Gastroesophageal sphincter (tissue), 3 donors: ENCODE data around the gene EIF1.

Experiments used
- CTCF ChIP-seq, 4 experiments: fragments of 200-600 bp in 2 of 4; fragments of 450-650 bp in 2 of 4; sonication (generic) in 1 of 4; IDR thresholded peaks; one replicate each; pipeline ENCODE4 v1.5.1; 2017 to 2019; ENCODE audit warnings: antibody characterized with exemption in 4 of 4, mild to moderate bottlenecking in 2 of 4, moderate library complexity in 2 of 4
- POLR2A ChIP-seq, 2 donors: fragments of 450-650 bp; IDR thresholded peaks; one replicate each; pipeline ENCODE4 v1.6.1; 2017; ENCODE audit warnings: antibody characterized with exemption in 2 of 2, mild to moderate bottlenecking in 2 of 2, moderate library complexity in 1 of 2

- TF ChIP-seq POLR2A (IDR thresholded peaks at IDR 0.05) (no peak), CTCF (IDR thresholded peaks at IDR 0.05) (no peak)
Observed at GRCh38 chr17:41702712-41703111, 14.0 kb downstream of the EIF1 start.
